Measurements from ENCODE around the gene PMEL.

- TF ChIP-seq CHD2 (IDR thresholded peaks at IDR 0.05; ENCODE audit: low read length) = no peak
- TF ChIP-seq BRCA1 (IDR thresholded peaks at IDR 0.05; ENCODE audit: low read depth, low read length) = no peak
Observed at GRCh38 chr12:55972042-55972441, 6.2 kb upstream of the PMEL start.

Data from H1 (cell line).